ENCODE measurements around the gene GCSAML. TPM values are rescaled to one million over a fixed set of nuclear protein-coding genes. Genes with fewer than 3 reads are reported as not detected.

The GCSAML gene
- total RNA-seq, 1 experiment from 2014 or later: not detected

DNA sequence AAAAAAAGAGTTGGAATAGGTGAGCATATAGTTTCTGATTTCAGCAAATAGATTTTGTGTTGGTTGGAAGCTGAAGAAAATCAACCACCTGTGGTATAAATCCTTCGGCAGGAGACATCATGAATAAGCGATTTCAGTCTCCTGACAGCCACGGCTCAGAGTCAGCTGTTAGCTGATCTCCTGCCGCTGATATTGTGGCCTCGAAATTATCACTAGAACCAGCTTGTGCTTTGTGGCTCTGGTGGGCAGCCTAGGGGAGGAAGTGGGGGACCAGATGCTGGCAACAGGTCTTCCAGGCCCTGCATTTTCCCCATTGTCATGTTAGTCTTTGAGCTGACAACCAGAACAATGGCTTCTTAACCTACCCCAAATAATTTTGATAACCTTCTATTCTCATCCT lies 842 bp upstream of the GCSAML start:
- no peaks in the 10 kb centered on the region for H4K20me1 ChIP-seq (ENCODE audit: insufficient read depth)
- no peaks in the 10 kb centered on the region for H3K9me2 ChIP-seq (ENCODE audit: insufficient read depth)
- H3K36me3 ChIP-seq (ENCODE audit: control insufficient read depth in 1 of 2, insufficient read depth in 2 of 2, low read length in 2 of 2): no peaks in the 10 kb centered on the region
- H2AFZ ChIP-seq (ENCODE audit: low read depth, low read length, poor library complexity, severe bottlenecking): no peak overlapping the region
- intact Hi-C loops (cut with micrococcal nuclease): no loop called here
- H3K4me2 ChIP-seq (ENCODE audit: low read length): no peak overlapping the region
- H3K79me2 ChIP-seq (ENCODE audit: insufficient read depth, low read length): no peaks in the 10 kb centered on the region
- no peak overlapping the region for H3K4me3 ChIP-seq (replicated peaks in 1 of 2; ENCODE audit: low read depth in 1 of 2, low read length in 2 of 2)
- no peak for DNase-seq (ENCODE audit: low read depth, low spot score)
- H3K9me3 ChIP-seq (ENCODE audit: control insufficient read depth in 1 of 2, insufficient read depth in 1 of 2, low read depth in 1 of 2, low read length in 2 of 2): no peaks in the 10 kb centered on the region
- BruUV-seq (replicated peaks): no TSS peak
- ChIA-PET RAD21 (ENCODE audit: low non-redundant PET in 1 of 2, low total read pairs in 2 of 2, uncharacterized antibody in 2 of 2, unreplicated experiment in 2 of 2) (no interaction called here), CTCF (no interaction called here), POLR2A (no interaction called here)
- H3K9ac ChIP-seq (ENCODE audit: low read length): no peak overlapping the region
- ATAC-seq: no peak
- no peaks in the 10 kb centered on the region for H3K4me1 ChIP-seq (ENCODE audit: control insufficient read depth in 1 of 2, insufficient read depth in 2 of 2, low read length in 2 of 2)
- H3K27me3 ChIP-seq (ENCODE audit: insufficient read depth, low read length): no peaks in the 10 kb centered on the region
- no peak overlapping the region for H3K27ac ChIP-seq (ENCODE audit: low read depth, low read length)
- TF ChIP-seq RAD21 (IDR thresholded peaks at IDR 0.05; ENCODE audit: low read depth): no peak
- no peak for TF ChIP-seq POLR2A (IDR thresholded peaks at IDR 0.05; ENCODE audit: borderline replicate concordance, extremely low read depth, insufficient read depth, insufficient read length)
- TF ChIP-seq YY1 (IDR thresholded peaks at IDR 0.05; ENCODE audit: extremely low read depth, insufficient replicate concordance, low read depth, low read length): no peak
- no peak for TF ChIP-seq EZH2 (IDR thresholded peaks at IDR 0.05)
- no peak for TF ChIP-seq CEBPB (IDR thresholded peaks at IDR 0.05; ENCODE audit: low read depth)
- TF ChIP-seq ZFX (IDR thresholded peaks at IDR 0.05): no peak

DNA sequence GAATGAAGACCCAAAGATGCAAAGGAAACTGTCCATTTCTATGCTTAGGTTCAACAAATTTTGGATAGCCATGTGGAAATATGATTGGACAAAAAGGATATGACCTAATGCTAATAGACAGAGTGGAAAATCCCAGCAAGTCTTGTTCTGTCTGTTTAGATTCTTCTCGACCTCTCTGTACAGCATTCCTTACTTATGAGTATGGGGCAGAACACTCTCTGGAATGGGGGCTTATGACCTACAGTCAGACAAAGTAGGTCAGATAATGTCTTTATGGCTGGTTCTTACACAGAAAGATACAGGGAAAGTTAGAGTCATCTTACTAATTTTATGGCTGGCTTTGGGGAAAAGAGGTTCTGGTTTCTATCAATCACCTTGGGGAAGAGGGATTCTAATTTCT lies 2.8 kb downstream of the GCSAML start:
- no peaks in the 10 kb centered on the region for H3K4me1 ChIP-seq (ENCODE audit: control insufficient read depth in 1 of 2, insufficient read depth in 2 of 2, low read length in 2 of 2)
- H4K20me1 ChIP-seq (ENCODE audit: insufficient read depth): no peaks in the 10 kb centered on the region
- no peak overlapping the region for H3K4me2 ChIP-seq (ENCODE audit: low read length)
- POLR2A ChIA-PET: interaction anchor here (1.4 kb wide), 1 partner anchor 10 kb away, joined by 3 read pairs; no protein-coding TSS in a partner anchor
- H3K27me3 ChIP-seq (ENCODE audit: insufficient read depth, low read length): no peaks in the 10 kb centered on the region
- no peaks in the 10 kb centered on the region for H3K79me2 ChIP-seq (ENCODE audit: insufficient read depth, low read length)
- no peak overlapping the region for H3K4me3 ChIP-seq (replicated peaks in 1 of 2; ENCODE audit: low read depth in 1 of 2, low read length in 2 of 2)
- no peak overlapping the region for H2AFZ ChIP-seq (ENCODE audit: low read depth, low read length, poor library complexity, severe bottlenecking)
- no peaks in the 10 kb centered on the region for H3K9me2 ChIP-seq (ENCODE audit: insufficient read depth)
- intact Hi-C loops (cut with micrococcal nuclease): no loop called here
- H3K9me3 ChIP-seq (ENCODE audit: control insufficient read depth in 1 of 2, insufficient read depth in 1 of 2, low read depth in 1 of 2, low read length in 2 of 2): no peaks in the 10 kb centered on the region; a peak in 1 of 4 replicates
- H3K27ac ChIP-seq (ENCODE audit: low read depth, low read length): no peak overlapping the region
- H3K36me3 ChIP-seq (ENCODE audit: control insufficient read depth in 1 of 2, insufficient read depth in 2 of 2, low read length in 2 of 2): no peaks in the 10 kb centered on the region
- CTCF ChIA-PET: no interaction called here
- no TSS peak for BruUV-seq (replicated peaks)
- RAD21 ChIA-PET (ENCODE audit: low non-redundant PET in 1 of 2, low total read pairs in 2 of 2, uncharacterized antibody in 2 of 2, unreplicated experiment in 2 of 2): no interaction called here
- ATAC-seq (no peak), DNase-seq (ENCODE audit: low read depth, low spot score) (no peak)
- no peak for TF ChIP-seq EZH2phosphoT487 (IDR thresholded peaks at IDR 0.05; ENCODE audit: borderline replicate concordance)
- no peak for TF ChIP-seq SP1 (IDR thresholded peaks at IDR 0.05; ENCODE audit: low read depth)
- no peak for TF ChIP-seq JUND (IDR thresholded peaks at IDR 0.05)
- TF ChIP-seq, protein P1, sequence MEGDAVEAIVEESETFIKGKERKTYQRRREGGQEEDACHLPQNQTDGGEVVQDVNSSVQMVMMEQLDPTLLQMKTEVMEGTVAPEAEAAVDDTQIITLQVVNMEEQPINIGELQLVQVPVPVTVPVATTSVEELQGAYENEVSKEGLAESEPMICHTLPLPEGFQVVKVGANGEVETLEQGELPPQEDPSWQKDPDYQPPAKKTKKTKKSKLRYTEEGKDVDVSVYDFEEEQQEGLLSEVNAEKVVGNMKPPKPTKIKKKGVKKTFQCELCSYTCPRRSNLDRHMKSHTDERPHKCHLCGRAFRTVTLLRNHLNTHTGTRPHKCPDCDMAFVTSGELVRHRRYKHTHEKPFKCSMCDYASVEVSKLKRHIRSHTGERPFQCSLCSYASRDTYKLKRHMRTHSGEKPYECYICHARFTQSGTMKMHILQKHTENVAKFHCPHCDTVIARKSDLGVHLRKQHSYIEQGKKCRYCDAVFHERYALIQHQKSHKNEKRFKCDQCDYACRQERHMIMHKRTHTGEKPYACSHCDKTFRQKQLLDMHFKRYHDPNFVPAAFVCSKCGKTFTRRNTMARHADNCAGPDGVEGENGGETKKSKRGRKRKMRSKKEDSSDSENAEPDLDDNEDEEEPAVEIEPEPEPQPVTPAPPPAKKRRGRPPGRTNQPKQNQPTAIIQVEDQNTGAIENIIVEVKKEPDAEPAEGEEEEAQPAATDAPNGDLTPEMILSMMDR (IDR thresholded peaks at IDR 0.05 in 2 of 3, conservative IDR thresholded peaks at IDR 0.05 in 1 of 3; ENCODE audit: borderline replicate concordance in 1 of 3, insufficient read depth in 1 of 3, low read depth in 2 of 3, low read length in 2 of 3): no peak
- no peak for TF ChIP-seq ELF1 (IDR thresholded peaks at IDR 0.05; ENCODE audit: borderline replicate concordance, low read depth)
- no peak for TF ChIP-seq POLR2AphosphoS5 (IDR thresholded peaks at IDR 0.05; ENCODE audit: low read depth, low read length)
- TF ChIP-seq, protein P2, sequence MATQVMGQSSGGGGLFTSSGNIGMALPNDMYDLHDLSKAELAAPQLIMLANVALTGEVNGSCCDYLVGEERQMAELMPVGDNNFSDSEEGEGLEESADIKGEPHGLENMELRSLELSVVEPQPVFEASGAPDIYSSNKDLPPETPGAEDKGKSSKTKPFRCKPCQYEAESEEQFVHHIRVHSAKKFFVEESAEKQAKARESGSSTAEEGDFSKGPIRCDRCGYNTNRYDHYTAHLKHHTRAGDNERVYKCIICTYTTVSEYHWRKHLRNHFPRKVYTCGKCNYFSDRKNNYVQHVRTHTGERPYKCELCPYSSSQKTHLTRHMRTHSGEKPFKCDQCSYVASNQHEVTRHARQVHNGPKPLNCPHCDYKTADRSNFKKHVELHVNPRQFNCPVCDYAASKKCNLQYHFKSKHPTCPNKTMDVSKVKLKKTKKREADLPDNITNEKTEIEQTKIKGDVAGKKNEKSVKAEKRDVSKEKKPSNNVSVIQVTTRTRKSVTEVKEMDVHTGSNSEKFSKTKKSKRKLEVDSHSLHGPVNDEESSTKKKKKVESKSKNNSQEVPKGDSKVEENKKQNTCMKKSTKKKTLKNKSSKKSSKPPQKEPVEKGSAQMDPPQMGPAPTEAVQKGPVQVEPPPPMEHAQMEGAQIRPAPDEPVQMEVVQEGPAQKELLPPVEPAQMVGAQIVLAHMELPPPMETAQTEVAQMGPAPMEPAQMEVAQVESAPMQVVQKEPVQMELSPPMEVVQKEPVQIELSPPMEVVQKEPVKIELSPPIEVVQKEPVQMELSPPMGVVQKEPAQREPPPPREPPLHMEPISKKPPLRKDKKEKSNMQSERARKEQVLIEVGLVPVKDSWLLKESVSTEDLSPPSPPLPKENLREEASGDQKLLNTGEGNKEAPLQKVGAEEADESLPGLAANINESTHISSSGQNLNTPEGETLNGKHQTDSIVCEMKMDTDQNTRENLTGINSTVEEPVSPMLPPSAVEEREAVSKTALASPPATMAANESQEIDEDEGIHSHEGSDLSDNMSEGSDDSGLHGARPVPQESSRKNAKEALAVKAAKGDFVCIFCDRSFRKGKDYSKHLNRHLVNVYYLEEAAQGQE (IDR thresholded peaks at IDR 0.05; ENCODE audit: low read depth): no peak
- TF ChIP-seq YY1 (IDR thresholded peaks at IDR 0.05; ENCODE audit: extremely low read depth, insufficient replicate concordance, low read depth, low read length): no peak
- H3K9ac ChIP-seq (ENCODE audit: low read length): no peak overlapping the region

Measured in HCT116 (cell line).